Esophagus muscularis mucosa (tissue), 3 donors: ENCODE measurements around the gene FKBP5.

Experiments
- EP300 ChIP-seq: sonication (generic); formaldehyde crosslinking; IDR thresholded peaks from one replicate; pipeline ENCODE4 v1.6.1; 2017; ENCODE audit warnings: antibody characterized with exemption
- TF ChIP-seq, protein P1 (sequence below), 3 experiments: fragments of 200-600 bp in 2 of 3; fragments of 450-650 bp in 1 of 3; sonication (generic) in 2 of 3; IDR thresholded peaks; one replicate each; pipeline ENCODE4 v1.5.1; 2017 to 2019; ENCODE audit warnings: antibody characterized with exemption in 3 of 3, mild to moderate bottlenecking in 2 of 3, moderate library complexity in 1 of 3

DNA sequence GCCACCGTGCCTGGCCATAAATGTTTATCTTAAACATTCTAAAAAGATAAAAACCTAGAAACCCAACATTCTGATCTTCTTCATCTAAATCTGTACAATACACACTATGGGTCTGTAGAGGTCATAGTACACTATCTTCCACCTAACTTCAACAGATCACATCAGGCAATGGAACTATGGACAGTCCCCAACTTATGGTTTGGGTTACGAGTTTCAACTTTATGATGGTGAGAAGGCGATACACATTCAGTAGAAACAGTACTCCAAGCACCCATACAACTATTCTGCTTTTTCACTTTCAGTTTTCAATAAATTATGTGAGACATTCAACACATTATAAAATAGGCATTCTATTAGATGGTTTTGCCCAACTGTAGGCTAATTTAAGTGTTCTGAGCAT is 23.1 kb downstream of the FKBP5 start:
- TF ChIP-seq, protein P1, sequence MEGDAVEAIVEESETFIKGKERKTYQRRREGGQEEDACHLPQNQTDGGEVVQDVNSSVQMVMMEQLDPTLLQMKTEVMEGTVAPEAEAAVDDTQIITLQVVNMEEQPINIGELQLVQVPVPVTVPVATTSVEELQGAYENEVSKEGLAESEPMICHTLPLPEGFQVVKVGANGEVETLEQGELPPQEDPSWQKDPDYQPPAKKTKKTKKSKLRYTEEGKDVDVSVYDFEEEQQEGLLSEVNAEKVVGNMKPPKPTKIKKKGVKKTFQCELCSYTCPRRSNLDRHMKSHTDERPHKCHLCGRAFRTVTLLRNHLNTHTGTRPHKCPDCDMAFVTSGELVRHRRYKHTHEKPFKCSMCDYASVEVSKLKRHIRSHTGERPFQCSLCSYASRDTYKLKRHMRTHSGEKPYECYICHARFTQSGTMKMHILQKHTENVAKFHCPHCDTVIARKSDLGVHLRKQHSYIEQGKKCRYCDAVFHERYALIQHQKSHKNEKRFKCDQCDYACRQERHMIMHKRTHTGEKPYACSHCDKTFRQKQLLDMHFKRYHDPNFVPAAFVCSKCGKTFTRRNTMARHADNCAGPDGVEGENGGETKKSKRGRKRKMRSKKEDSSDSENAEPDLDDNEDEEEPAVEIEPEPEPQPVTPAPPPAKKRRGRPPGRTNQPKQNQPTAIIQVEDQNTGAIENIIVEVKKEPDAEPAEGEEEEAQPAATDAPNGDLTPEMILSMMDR (IDR thresholded peaks at IDR 0.05), result no peak
- no peak for TF ChIP-seq EP300
